Measurements from ENCODE around the gene TMEM259.

GRCh38 chr19:962683-963400 is 58.1 kb downstream of the TMEM259 start:
- no peak for TF ChIP-seq ZNF274 (IDR thresholded peaks at IDR 0.05; ENCODE audit: low read depth, low read length)
- no peak for TF ChIP-seq EZH2 (IDR thresholded peaks at IDR 0.05)
- no peak for TF ChIP-seq POLR2A (IDR thresholded peaks at IDR 0.05; ENCODE audit: borderline replicate concordance, extremely low read depth, insufficient read depth, insufficient read length)
- no peak for TF ChIP-seq CTCF (IDR thresholded peaks at IDR 0.05 in 2 of 3, conservative IDR thresholded peaks at IDR 0.05 in 1 of 3; ENCODE audit: borderline replicate concordance in 1 of 3, insufficient read depth in 1 of 3, low read depth in 2 of 3, low read length in 2 of 3)

Data from HCT116 (cell line).